Measurements from ENCODE around the gene P3H2.
A peak's percentile ranks its signal among the peaks of the same experiment; 100 is the strongest.

The P3H2 gene

GRCh38 chr3:189945935-189946709, 174.6 kb downstream of the P3H2 start:
- DNase-seq (ENCODE audit: low read depth), result no peak

- DNase-seq (ENCODE audit: low read depth), result no peak
Measured at GRCh38 chr3:189944285-189945145, 176.2 kb downstream of the P3H2 start.

GRCh38 chr3:189942948-189943347, 177.7 kb downstream of the P3H2 start:
- DNase-seq (ENCODE audit: low read depth), result no peak

GRCh38 chr3:189941679-189942078, 179.0 kb downstream of the P3H2 start:
- DNase-seq (ENCODE audit: low read depth), result peak; percentile 36

- DNase-seq (ENCODE audit: low read depth), result no peak
Measured at GRCh38 chr3:189941125-189941524, 179.6 kb downstream of the P3H2 start.

GRCh38 chr3:189937302-189938127, 183.2 kb downstream of the P3H2 start:
- DNase-seq (ENCODE audit: low read depth), result peak; percentile 100

GRCh38 chr3:189936201-189936945, 184.3 kb downstream of the P3H2 start:
- DNase-seq (ENCODE audit: low read depth), result no peak

- peak; percentile 16 for DNase-seq (ENCODE audit: low read depth)
Measured at GRCh38 chr3:189927975-189928895, 192.5 kb downstream of the P3H2 start.

GRCh38 chr3:189921770-189922169, 198.9 kb downstream of the P3H2 start:
- no peak for DNase-seq (ENCODE audit: low read depth)

- DNase-seq (ENCODE audit: low read depth), result peak; percentile 89
Measured at GRCh38 chr3:189914799-189915198, 205.9 kb downstream of the P3H2 start.

GRCh38 chr3:189911001-189911400, 209.7 kb downstream of the P3H2 start:
- no peak for DNase-seq (ENCODE audit: low read depth)

- DNase-seq (ENCODE audit: low read depth), result no peak
Measured at GRCh38 chr3:189909573-189909972, 211.1 kb downstream of the P3H2 start.

GRCh38 chr3:189909139-189909538, 211.6 kb downstream of the P3H2 start:
- DNase-seq (ENCODE audit: low read depth), result no peak

- DNase-seq (ENCODE audit: low read depth), result peak; percentile 75
Measured at GRCh38 chr3:189908646-189909045, 212.1 kb downstream of the P3H2 start.

GRCh38 chr3:189907803-189908202, 212.9 kb downstream of the P3H2 start:
- no peak for DNase-seq (ENCODE audit: low read depth)

Measured in EH (cell line).